C4-2B (cell line): Measurements from ENCODE around the gene CRMP1.
"Not testable (repeated sequence)": the region's sequence is repeated elsewhere in the genome, so short reads cannot be mapped to it uniquely, and the experiment has no call there.

Experiments
- H3K27ac ChIP-seq: fragments of 450-650 bp; 2 replicates; pipeline ENCODE4 v1.5.1; 2017
- ZFX ChIP-seq: fragments of 450-650 bp; IDR thresholded peaks from 2 replicates; pipeline ENCODE4 v1.6.1; 2017
- TF ChIP-seq, protein P1 (sequence below): fragments of 450-650 bp; conservative IDR thresholded peaks from 2 replicates; pipeline ENCODE4 v1.5.1; 2017; ENCODE audit warnings: mild to moderate bottlenecking

Gene CRMP1

DNA sequence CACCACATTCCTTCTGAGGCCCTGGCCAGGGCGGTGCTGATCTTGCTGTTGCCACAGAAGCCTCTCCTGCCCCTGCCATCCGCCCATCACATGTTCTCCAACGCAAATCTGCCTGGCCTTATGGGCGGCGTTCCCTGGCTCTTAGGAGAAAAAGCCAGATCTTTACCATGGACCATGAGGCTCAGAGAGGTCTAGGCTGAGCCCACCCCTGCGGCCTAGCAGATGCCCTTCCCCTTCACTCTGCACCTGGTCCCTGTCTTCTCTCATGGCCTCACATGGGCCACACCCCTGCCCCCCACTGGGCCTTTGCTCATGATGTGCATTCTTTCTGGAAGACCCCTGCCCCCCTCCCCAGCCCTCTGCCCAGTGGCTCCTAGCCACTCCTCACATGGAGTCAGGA lies 78.5 kb downstream of the CRMP1 start:
- TF ChIP-seq ZFX: no peak
- TF ChIP-seq, protein P1, sequence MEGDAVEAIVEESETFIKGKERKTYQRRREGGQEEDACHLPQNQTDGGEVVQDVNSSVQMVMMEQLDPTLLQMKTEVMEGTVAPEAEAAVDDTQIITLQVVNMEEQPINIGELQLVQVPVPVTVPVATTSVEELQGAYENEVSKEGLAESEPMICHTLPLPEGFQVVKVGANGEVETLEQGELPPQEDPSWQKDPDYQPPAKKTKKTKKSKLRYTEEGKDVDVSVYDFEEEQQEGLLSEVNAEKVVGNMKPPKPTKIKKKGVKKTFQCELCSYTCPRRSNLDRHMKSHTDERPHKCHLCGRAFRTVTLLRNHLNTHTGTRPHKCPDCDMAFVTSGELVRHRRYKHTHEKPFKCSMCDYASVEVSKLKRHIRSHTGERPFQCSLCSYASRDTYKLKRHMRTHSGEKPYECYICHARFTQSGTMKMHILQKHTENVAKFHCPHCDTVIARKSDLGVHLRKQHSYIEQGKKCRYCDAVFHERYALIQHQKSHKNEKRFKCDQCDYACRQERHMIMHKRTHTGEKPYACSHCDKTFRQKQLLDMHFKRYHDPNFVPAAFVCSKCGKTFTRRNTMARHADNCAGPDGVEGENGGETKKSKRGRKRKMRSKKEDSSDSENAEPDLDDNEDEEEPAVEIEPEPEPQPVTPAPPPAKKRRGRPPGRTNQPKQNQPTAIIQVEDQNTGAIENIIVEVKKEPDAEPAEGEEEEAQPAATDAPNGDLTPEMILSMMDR: no peak
- H3K27ac ChIP-seq: no peak overlapping the region

DNA sequence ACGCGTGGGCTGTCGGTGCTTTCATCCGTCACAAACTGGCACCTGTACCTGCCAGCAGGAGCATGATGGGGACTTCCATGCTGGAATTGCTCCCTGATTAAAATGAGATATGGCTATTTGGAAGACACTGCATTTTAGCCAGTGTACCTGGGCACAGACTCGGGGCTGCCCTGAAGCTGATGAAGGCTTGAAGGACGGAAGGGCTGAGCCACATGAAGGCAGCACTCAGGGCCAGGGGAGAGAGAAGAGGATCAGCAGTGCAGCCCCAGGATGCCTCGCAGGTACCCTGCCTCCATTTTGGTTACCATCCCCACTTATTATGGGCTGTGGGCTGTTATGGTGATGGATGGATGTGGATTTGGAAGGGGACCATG lies 79.0 kb downstream of the CRMP1 start:
- TF ChIP-seq, protein P1: no peak
- no peak for TF ChIP-seq ZFX
- H3K27ac ChIP-seq: no peak overlapping the region

DNA sequence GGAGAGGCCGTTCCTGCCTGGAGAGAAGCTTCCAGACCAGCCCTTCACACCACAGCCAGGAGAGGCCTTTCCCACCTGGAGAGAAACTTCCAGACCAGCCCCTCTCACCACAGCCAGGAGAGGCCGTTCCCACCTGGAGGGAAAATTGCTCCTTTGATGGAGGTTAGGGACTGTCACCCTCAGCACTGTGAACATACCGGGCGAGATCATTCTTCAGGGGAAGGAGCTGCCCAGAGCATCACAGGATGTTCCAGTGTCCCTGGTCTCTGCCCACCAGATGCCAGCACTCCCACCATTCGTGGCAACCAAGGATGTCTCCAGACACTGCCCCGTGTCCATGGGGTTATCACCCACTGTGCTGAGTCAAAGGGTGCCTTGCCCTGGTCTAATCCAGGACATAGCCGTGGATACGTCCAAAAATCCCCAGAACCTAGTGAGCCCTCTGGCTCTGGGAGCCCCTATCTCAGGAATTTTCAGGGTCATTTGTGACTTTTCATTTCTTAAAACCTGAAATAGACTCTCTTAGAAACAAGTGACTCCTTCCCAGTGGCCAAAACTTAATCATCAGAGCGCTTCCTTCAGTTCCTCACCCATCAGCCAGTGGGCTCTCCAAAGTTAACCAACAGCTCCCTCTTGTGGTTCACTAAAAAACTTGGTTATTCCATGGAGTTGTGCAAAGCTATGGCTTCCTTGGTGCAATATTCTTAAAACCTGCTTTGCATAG lies 80.2 kb downstream of the CRMP1 start:
- TF ChIP-seq, protein P1: peak; percentile 81
- no peak for TF ChIP-seq ZFX
- no peak overlapping the region for H3K27ac ChIP-seq

DNA sequence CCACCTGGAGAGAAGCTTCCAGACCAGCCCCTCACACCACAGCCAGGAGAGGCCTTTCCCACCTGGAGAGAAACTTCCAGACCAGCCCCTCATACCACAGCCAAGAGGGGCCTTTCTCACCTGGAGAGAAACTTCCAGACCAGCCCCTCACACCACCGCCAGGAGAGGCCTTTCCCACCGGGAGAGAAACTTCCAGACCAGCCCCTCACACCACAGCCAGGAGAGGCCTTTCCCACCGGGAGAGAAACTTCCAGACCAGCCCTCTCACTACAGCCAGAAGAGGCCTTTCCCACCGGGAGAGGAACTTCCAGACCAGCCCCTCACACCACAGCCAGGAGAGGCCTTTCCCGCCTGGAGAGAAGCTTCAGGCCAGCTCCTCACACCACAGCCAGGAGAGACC lies 80.8 kb downstream of the CRMP1 start:
- H3K27ac ChIP-seq: not testable (repeated sequence)

DNA sequence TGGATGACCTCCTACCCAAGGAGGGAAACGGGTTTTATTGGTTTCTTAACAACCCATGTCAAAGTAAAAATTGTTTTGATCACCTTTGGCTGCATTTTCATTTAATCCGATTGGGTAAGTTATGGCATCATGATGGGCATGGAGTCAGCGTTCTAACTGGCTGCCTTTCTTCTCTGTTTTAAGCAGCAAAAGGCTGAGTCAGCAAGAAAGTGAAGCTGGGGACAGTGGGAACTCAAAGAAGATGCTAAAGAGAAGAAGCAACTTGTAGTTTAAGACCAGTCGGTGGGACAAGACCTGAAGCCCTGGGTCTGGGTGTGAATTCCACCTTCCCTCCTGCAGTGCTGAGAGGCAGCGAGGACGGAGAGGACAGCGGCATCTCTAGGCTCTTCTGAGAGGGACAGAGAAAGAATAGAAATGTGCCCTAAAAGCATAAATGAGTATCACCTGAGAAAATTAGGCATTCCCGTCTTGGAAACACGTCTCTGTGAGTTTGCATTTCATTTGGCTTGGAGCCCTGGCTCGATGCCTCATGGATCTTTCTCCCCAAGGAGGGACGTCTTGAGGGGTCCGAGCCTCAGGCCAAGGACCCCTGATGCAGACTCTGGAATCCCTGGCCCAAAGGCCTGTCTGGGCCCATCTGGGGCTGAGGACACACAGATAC lies 82.0 kb downstream of the CRMP1 start:
- H3K27ac ChIP-seq: no peak overlapping the region
- no peak for TF ChIP-seq ZFX
- TF ChIP-seq, protein P1: no peak

DNA sequence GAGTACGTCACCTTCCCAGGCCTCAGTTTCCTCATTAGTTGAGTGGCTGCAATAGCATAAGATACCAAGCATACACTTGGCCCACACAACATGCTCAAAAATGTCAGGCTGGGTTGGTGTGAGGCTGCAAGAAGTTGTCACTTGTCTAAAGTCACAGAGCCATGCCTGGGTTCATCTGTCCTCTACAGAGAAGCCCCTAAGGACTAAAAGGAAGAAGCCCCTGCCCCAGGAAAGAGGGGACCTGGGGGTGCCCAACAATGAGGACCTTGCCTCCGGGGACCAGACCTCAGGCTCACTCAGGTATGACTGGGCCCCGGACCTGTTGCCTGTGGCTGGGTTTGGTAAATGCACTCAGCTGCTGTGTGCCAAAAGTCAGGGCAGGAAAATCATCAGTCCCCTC lies 82.7 kb downstream of the CRMP1 start:
- TF ChIP-seq, protein P1: no peak
- TF ChIP-seq ZFX: no peak

DNA sequence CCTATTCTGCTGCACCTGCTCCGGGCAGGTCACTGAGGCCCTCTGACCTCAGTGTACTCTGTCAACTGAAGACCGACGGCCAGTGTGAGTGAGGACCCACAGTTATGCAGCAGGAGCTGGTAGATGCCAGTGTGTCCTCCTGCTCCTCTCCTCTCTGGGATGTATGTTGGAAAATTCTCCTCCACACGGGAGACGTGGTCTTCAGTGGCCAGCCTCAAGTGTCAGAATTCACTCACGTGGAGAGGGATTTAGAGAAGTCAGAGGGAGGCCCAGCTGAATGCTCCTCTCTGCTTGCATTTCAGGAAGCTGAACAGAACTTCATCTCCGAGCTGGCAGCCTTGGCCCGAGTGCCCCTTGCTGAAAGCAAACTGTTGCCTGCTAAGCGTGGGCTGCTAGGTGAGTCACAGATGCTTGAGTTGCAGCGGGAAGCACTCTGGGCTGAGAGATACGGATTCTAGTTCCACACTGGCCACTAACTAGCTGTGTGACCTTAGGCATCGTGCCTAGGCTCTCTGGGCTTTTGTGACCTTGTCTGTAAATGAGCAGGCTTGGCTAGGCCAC lies 83.6 kb downstream of the CRMP1 start:
- H3K27ac ChIP-seq: no peak overlapping the region
- TF ChIP-seq ZFX: no peak
- TF ChIP-seq, protein P1: no peak

More for the DNA sequence above, 82.7 kb downstream of the CRMP1 start:
- H3K27ac ChIP-seq: no peak overlapping the region
